Gastrocnemius medialis (tissue), 4 donors: ENCODE measurements around the gene ADGRB3. TPM values are rescaled to one million over a fixed set of nuclear protein-coding genes. Genes with fewer than 3 reads are reported as not detected.

Experiments used
- ATAC-seq, 2 donors: fragments of 150-250 bp; one replicate each; pipeline ENCODE4 v1.9.1; 2016
- DNase-seq, 2 donors: peaks; one replicate each; pipeline ENCODE4 v3.0.0-alpha.2; 2019
- H3K27ac ChIP-seq, 4 donors: fragments of 200-600 bp; sonication (generic); 1 replicate in 1 of 4; 2 replicates in 3 of 4; pipeline ENCODE4 v1.5.1; 2016 to 2018; ENCODE audit warnings: mild to moderate bottlenecking in 2 of 4, moderate library complexity in 1 of 4
- H3K27me3 ChIP-seq, 3 donors: fragments of 200-600 bp; sonication (generic) in 2 of 3; 1 replicate in 1 of 3; 2 replicates in 2 of 3; pipeline versions ENCODE4 v1.5.1 to v1.6.0; 2016 to 2019; ENCODE audit warnings: mild to moderate bottlenecking in 1 of 3, moderate library complexity in 1 of 3
- H3K36me3 ChIP-seq, 2 donors: fragments of 200-600 bp; sonication (generic) in 1 of 2; one replicate each; pipeline ENCODE4 v1.5.1; 2017 to 2018
- H3K4me1 ChIP-seq, 2 donors: fragments of 200-600 bp; sonication (generic) in 1 of 2; one replicate each; pipeline ENCODE4 v1.5.1; 2016 to 2017; ENCODE audit warnings: mild to moderate bottlenecking in 2 of 2
- H3K4me3 ChIP-seq, 4 donors: fragments of 200-600 bp; sonication (generic) in 3 of 4; 1 replicate in 1 of 4; 2 replicates in 3 of 4; pipeline ENCODE4 v1.5.1; 2016 to 2019; ENCODE audit warnings: mild to moderate bottlenecking in 2 of 4
- H3K9me3 ChIP-seq, 3 donors: fragments of 200-600 bp; sonication (generic) in 2 of 3; 1 replicate in 1 of 3; 2 replicates in 2 of 3; pipeline ENCODE4 v1.5.1; 2016 to 2019
- POLR2A ChIP-seq, 2 donors: fragments of 450-650 bp; IDR thresholded peaks; one replicate each; pipeline ENCODE4 v1.6.1; 2017; ENCODE audit warnings: antibody characterized with exemption in 2 of 2, mild to moderate bottlenecking in 2 of 2, moderate library complexity in 2 of 2
- in situ Hi-C, 4 donors: fragments of 200-750 bp; cut with MboI; loops; one replicate each; pipeline versions ENCODE4 v1.15.0 to v1.8.0; 2017; ENCODE audit warnings: low sequenced_read_pairs in 4 of 4
- intact Hi-C: fragments of 100-400 bp; cut with DNase I; formaldehyde crosslinking; loops from one replicate; pipeline ENCODE4 v1.15.1; 2023; ENCODE audit warnings: low total_unique reads
- total RNA-seq, 4 donors: library from RNA; depleted of rRNA; stranded (reverse); fragments of >200 nt; gene quantifications; one replicate each; pipeline versions ENCODE4 v1.1.0 to v1.2.3, GENCODE V29; 2016
- TF ChIP-seq, protein P1 (sequence below), 5 experiments: fragments of 450-650 bp in 3 of 5; fragments of 200-600 bp in 2 of 5; sonication (generic) in 2 of 5; IDR thresholded peaks in 4 of 5; conservative IDR thresholded peaks in 1 of 5; 1 replicate in 4 of 5; 2 replicates in 1 of 5; pipeline ENCODE4 v1.5.1; 2016 to 2019; ENCODE audit warnings: antibody characterized with exemption in 5 of 5, mild to moderate bottlenecking in 3 of 5, moderate library complexity in 3 of 5

ADGRB3 gene
- total RNA-seq, 4 donors from 2014 or later: 0.56 to 0.58 (median 0.58) TPM; not detected in 1

DNA sequence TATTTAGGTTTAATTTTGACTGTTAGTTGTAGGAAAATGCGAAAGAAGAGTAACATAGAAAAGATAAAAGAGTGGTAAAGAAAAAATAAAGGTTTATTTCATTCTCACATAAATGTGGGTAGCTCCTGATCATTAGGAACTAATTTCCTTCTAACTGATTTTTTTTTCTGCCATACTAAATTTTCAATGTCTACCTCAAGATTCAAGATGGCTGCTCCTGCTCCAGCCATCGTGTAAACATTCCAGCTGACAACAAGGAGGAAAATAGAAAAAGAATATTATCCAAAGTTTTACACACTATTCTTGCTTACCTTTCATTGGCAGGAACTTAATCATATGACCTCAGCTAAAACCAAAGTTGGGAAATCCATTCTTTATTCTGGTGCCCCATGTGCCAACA lies 673.5 kb downstream of the ADGRB3 start:
- Histone ChIP-seq H3K27ac (no peak overlapping the region), H3K36me3 (no peaks in the 10 kb centered on the region), H3K27me3 (no peaks in the 10 kb centered on the region), H3K4me3 (no peak overlapping the region), H3K4me1 (no peaks in the 10 kb centered on the region), H3K9me3 (no peaks in the 10 kb centered on the region)
- in situ Hi-C loops (no loop called here), intact Hi-C loops (no loop called here)
- ATAC-seq (no peak), DNase-seq (no peak)
- no peak for TF ChIP-seq POLR2A (IDR thresholded peaks at IDR 0.05)
- TF ChIP-seq, protein P1, sequence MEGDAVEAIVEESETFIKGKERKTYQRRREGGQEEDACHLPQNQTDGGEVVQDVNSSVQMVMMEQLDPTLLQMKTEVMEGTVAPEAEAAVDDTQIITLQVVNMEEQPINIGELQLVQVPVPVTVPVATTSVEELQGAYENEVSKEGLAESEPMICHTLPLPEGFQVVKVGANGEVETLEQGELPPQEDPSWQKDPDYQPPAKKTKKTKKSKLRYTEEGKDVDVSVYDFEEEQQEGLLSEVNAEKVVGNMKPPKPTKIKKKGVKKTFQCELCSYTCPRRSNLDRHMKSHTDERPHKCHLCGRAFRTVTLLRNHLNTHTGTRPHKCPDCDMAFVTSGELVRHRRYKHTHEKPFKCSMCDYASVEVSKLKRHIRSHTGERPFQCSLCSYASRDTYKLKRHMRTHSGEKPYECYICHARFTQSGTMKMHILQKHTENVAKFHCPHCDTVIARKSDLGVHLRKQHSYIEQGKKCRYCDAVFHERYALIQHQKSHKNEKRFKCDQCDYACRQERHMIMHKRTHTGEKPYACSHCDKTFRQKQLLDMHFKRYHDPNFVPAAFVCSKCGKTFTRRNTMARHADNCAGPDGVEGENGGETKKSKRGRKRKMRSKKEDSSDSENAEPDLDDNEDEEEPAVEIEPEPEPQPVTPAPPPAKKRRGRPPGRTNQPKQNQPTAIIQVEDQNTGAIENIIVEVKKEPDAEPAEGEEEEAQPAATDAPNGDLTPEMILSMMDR (IDR thresholded peaks at IDR 0.05 in 4 of 5, conservative IDR thresholded peaks at IDR 0.05 in 1 of 5): no peak

DNA sequence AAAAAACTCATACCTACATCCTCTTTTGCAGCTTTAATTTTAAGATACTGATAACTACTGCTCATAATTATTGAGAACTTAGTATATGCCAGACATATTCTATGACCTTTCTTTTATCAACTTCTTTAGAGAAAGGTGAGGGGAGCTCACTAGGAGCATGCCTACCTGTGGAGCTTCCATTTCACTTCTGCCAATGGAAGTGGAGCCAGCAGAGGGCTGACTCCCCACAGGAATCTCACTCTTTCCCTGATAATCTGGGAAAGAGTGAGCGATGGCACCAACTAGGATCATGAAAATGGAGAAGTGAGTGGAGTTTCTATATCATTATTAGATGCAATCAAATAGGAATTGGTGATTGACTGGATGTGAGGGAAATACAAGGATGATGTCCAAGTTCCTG lies 676.8 kb downstream of the ADGRB3 start:
- intact Hi-C loops: no loop called here
- in situ Hi-C loops: no loop called here
- no peak for DNase-seq
- no peaks in the 10 kb centered on the region for H3K4me1 ChIP-seq
- no peaks in the 10 kb centered on the region for H3K27me3 ChIP-seq
- ATAC-seq: no peak
- H3K9me3 ChIP-seq: no peaks in the 10 kb centered on the region
- H3K27ac ChIP-seq: no peak overlapping the region
- no peak for TF ChIP-seq POLR2A (IDR thresholded peaks at IDR 0.05)
- TF ChIP-seq, protein P1 (IDR thresholded peaks at IDR 0.05 in 4 of 5, conservative IDR thresholded peaks at IDR 0.05 in 1 of 5): no peak
- no peak overlapping the region for H3K4me3 ChIP-seq
- H3K36me3 ChIP-seq: no peaks in the 10 kb centered on the region

DNA sequence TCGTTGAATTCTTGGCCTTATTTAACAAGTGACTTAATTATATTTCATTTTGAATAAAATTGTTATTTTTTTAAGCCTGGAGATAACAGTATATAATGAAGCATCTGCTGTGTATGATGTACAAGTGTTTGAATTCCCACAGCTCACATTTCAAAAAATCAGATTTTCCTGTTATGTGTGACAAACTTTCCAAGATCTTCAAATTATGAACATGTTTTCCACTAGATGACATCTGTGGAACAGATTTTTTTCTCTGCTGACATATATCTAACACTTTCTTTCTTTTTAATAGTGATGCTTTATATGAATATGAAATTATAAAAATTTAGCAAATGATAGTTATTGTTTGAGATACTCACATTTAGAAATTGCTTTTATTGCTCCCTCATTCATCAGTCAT lies 678.9 kb downstream of the ADGRB3 start:
- no peak for DNase-seq
- no peak for TF ChIP-seq POLR2A (IDR thresholded peaks at IDR 0.05)
- TF ChIP-seq, protein P1 (IDR thresholded peaks at IDR 0.05 in 4 of 5, conservative IDR thresholded peaks at IDR 0.05 in 1 of 5): no peak
- H3K36me3 ChIP-seq: no peaks in the 10 kb centered on the region
- no peak for ATAC-seq
- intact Hi-C loops: no loop called here
- H3K4me1 ChIP-seq: no peaks in the 10 kb centered on the region
- in situ Hi-C loops: no loop called here
- H3K27ac ChIP-seq: no peak overlapping the region
- H3K4me3 ChIP-seq: no peak overlapping the region
- no peaks in the 10 kb centered on the region for H3K27me3 ChIP-seq
- no peaks in the 10 kb centered on the region for H3K9me3 ChIP-seq

DNA sequence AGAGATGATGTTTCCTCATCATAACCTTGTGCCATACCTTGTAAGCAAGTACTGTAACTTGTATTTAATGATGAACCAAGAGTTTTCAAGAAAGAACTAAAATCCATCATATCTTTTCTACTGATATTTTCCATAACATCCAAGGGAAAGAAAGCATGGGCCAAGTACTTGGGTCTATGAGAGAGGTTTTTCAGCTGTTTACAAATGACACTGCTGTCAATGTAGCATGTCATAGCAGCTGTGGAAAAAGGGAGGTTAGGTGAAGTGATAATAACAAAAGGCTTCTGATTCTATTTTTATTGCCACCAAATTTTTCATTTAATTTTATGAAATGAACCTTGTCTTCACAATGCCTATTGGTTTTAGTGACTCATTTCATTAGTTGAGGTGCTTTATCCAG lies 679.4 kb downstream of the ADGRB3 start:
- Histone ChIP-seq H3K4me1 (no peaks in the 10 kb centered on the region), H3K36me3 (no peaks in the 10 kb centered on the region), H3K27me3 (no peaks in the 10 kb centered on the region), H3K4me3 (no peak overlapping the region), H3K9me3 (no peaks in the 10 kb centered on the region), H3K27ac (no peak overlapping the region)
- intact Hi-C loops (no loop called here), in situ Hi-C loops (no loop called here)
- ATAC-seq (no peak), DNase-seq (no peak)
- TF ChIP-seq POLR2A (IDR thresholded peaks at IDR 0.05): no peak
- TF ChIP-seq, protein P1 (IDR thresholded peaks at IDR 0.05 in 4 of 5, conservative IDR thresholded peaks at IDR 0.05 in 1 of 5): no peak

DNA sequence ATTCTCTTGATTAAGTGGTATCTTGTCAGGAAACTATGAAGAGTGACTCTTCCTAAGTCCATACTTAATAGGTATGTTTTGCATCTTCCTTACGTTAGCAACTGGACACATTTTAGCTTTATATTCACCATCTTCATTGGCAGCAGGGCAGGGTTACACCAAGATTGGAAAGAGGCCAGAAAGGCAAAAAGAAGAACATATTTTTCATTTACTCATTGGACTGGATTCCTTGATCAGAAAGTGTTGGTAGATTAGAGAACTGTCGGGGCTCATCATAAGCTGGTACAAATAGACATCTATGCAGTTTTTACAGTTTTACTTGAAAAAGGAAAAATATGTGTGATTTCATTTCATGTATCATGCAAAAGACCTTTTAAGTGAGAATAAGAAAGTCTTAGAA lies 696.8 kb downstream of the ADGRB3 start:
- intact Hi-C loops (no loop called here), in situ Hi-C loops (no loop called here)
- Histone ChIP-seq H3K36me3 (no peaks in the 10 kb centered on the region), H3K4me3 (no peak overlapping the region), H3K9me3 (no peaks in the 10 kb centered on the region), H3K27me3 (no peaks in the 10 kb centered on the region), H3K27ac (no peak overlapping the region), H3K4me1 (no peaks in the 10 kb centered on the region)
- ATAC-seq (no peak), DNase-seq (no peak)
- no peak for TF ChIP-seq POLR2A (IDR thresholded peaks at IDR 0.05)
- TF ChIP-seq, protein P1 (IDR thresholded peaks at IDR 0.05 in 4 of 5, conservative IDR thresholded peaks at IDR 0.05 in 1 of 5): no peak
